Measurements from ENCODE around the gene BCAR3. TPM values are rescaled to one million over a fixed set of nuclear protein-coding genes. Genes with fewer than 3 reads are reported as not detected.
A peak's percentile ranks its signal among the peaks of the same experiment; 100 is the strongest.

The BCAR3 gene
- total RNA-seq, 1 donor from 2014 or later: 22.8 TPM

- Histone ChIP-seq H3K4me1 (peaks cover 80% of the 10 kb centered on the region), H3K9me3 (no peaks in the 10 kb centered on the region), H3K27me3 (no peaks in the 10 kb centered on the region), H3K4me3 (peak overlapping the region in 1 of 2 donors; percentile 0), H3K36me3 (no peaks in the 10 kb centered on the region), H3K27ac (peak overlapping the region; percentile 74)
- intact Hi-C loops (cut with DNase I): no loop called here
- DNase-seq (ENCODE audit: extremely low spot score in 2 of 2): peak in 1 of 2 donors; percentile 86
- TF ChIP-seq POLR2A (IDR thresholded peaks at IDR 0.05): no peak
- TF ChIP-seq, protein P1, sequence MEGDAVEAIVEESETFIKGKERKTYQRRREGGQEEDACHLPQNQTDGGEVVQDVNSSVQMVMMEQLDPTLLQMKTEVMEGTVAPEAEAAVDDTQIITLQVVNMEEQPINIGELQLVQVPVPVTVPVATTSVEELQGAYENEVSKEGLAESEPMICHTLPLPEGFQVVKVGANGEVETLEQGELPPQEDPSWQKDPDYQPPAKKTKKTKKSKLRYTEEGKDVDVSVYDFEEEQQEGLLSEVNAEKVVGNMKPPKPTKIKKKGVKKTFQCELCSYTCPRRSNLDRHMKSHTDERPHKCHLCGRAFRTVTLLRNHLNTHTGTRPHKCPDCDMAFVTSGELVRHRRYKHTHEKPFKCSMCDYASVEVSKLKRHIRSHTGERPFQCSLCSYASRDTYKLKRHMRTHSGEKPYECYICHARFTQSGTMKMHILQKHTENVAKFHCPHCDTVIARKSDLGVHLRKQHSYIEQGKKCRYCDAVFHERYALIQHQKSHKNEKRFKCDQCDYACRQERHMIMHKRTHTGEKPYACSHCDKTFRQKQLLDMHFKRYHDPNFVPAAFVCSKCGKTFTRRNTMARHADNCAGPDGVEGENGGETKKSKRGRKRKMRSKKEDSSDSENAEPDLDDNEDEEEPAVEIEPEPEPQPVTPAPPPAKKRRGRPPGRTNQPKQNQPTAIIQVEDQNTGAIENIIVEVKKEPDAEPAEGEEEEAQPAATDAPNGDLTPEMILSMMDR (IDR thresholded peaks at IDR 0.05): no peak
- no peak for TF ChIP-seq POLR2AphosphoS5 (IDR thresholded peaks at IDR 0.05; ENCODE audit: insufficient read depth in 1 of 2, low read depth in 1 of 2)
Measured at GRCh38 chr1:93672069-93672468, 9.6 kb downstream of the BCAR3 start.

GRCh38 chr1:93671099-93671621 is 10.5 kb downstream of the BCAR3 start:
- Histone ChIP-seq H3K27ac (no peak overlapping the region), H3K27me3 (no peaks in the 10 kb centered on the region), H3K36me3 (no peaks in the 10 kb centered on the region), H3K4me3 (no peak overlapping the region), H3K4me1 (peaks cover 72% of the 10 kb centered on the region), H3K9me3 (no peaks in the 10 kb centered on the region)
- no peak for TF ChIP-seq POLR2A (IDR thresholded peaks at IDR 0.05)
- TF ChIP-seq POLR2AphosphoS5 (IDR thresholded peaks at IDR 0.05; ENCODE audit: insufficient read depth in 1 of 2, low read depth in 1 of 2): no peak
- TF ChIP-seq, protein P1 (IDR thresholded peaks at IDR 0.05): no peak
- intact Hi-C loops (cut with DNase I): no loop called here
- peak in 1 of 2 donors; percentile 40 for DNase-seq (ENCODE audit: extremely low spot score in 2 of 2)

- Histone ChIP-seq H3K4me1 (peaks cover 65% of the 10 kb centered on the region), H3K4me3 (no peak overlapping the region), H3K9me3 (no peaks in the 10 kb centered on the region), H3K27ac (no peak overlapping the region), H3K27me3 (no peaks in the 10 kb centered on the region), H3K36me3 (no peaks in the 10 kb centered on the region)
- TF ChIP-seq POLR2AphosphoS5 (IDR thresholded peaks at IDR 0.05; ENCODE audit: insufficient read depth in 1 of 2, low read depth in 1 of 2) (peak in 1 of 2 donors; percentile 26), POLR2A (IDR thresholded peaks at IDR 0.05) (no peak)
- TF ChIP-seq, protein P1 (IDR thresholded peaks at IDR 0.05): no peak
- intact Hi-C loops (cut with DNase I): no loop called here
- peak in 1 of 2 donors; percentile 79 for DNase-seq (ENCODE audit: extremely low spot score in 2 of 2)
Measured at GRCh38 chr1:93670141-93670540, 11.5 kb downstream of the BCAR3 start.

DNA sequence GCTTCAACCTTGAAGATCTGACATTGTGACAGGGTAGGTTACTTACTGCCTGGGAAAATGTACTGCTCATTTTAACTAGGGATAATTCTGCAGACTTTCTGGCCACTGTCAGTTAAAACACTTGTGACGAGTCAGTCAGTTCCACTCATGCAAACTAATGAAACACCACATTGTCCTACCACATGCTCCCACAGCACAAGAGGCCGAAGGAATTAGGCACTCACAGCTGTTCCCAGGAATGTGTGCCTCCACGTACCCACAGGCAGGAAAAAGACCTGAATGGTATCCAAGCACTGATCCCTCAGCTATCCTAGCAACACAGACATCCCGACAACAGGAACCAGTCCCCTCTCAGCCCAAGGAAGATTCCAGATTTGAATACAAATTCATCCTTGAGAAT is 12.3 kb downstream of the BCAR3 start:
- H3K4me1 ChIP-seq: peaks cover 65% of the 10 kb centered on the region
- H3K4me3 ChIP-seq: no peak overlapping the region
- TF ChIP-seq POLR2AphosphoS5 (IDR thresholded peaks at IDR 0.05; ENCODE audit: insufficient read depth in 1 of 2, low read depth in 1 of 2) (no peak), POLR2A (IDR thresholded peaks at IDR 0.05) (no peak)
- TF ChIP-seq, protein P1 (IDR thresholded peaks at IDR 0.05): no peak
- H3K27me3 ChIP-seq: no peaks in the 10 kb centered on the region
- peak in 1 of 2 donors; percentile 72 for DNase-seq (ENCODE audit: extremely low spot score in 2 of 2)
- H3K27ac ChIP-seq: no peak overlapping the region
- H3K36me3 ChIP-seq: no peaks in the 10 kb centered on the region
- no peaks in the 10 kb centered on the region for H3K9me3 ChIP-seq
- intact Hi-C loops (cut with DNase I): no loop called here

DNA sequence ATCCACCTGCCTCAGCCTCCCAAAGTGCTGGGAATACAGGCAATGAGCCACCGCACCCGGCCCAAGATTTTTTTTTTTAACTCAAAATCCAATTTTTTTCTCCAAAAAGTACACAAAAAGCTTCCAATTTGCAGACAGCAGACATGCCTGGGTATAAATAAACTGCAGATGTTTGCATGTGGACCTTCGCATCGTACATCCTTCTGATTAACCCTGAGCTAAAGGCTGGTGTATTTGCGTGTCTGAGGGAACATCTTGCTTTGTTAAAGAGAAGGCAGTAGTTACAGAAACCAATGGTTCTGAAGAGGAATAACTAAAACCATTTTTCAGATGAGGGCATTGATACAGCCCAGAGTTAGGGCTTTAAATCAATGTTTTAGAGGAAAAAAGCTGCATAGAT is 12.7 kb downstream of the BCAR3 start:
- Histone ChIP-seq H3K4me3 (no peak overlapping the region), H3K4me1 (peaks cover 65% of the 10 kb centered on the region), H3K9me3 (no peaks in the 10 kb centered on the region), H3K27me3 (no peaks in the 10 kb centered on the region), H3K27ac (no peak overlapping the region), H3K36me3 (no peaks in the 10 kb centered on the region)
- intact Hi-C loops (cut with DNase I): no loop called here
- TF ChIP-seq, protein P1 (IDR thresholded peaks at IDR 0.05): no peak
- no peak for TF ChIP-seq POLR2AphosphoS5 (IDR thresholded peaks at IDR 0.05; ENCODE audit: insufficient read depth in 1 of 2, low read depth in 1 of 2)
- no peak for TF ChIP-seq POLR2A (IDR thresholded peaks at IDR 0.05)
- no peak for DNase-seq (ENCODE audit: extremely low spot score in 2 of 2)

Measured in vagina (tissue), 2 donors.